GM18873 (cell line): ENCODE data around the gene SMAD7.
"Not testable (repeated sequence)": the region's sequence is repeated elsewhere in the genome, so short reads cannot be mapped to it uniquely, and the experiment has no call there.

Experiments
- ATAC-seq: cut with Tn5 transposase; IDR thresholded peaks from one replicate; pipeline ENCODE4 v1.9.1; 2021; ENCODE audit warnings: mild to moderate bottlenecking, moderate library complexity, moderate number of reproducible peaks; ENCODE audit not compliant: unreplicated experiment, low FRiP score

SMAD7 gene

GRCh38 chr18:48885924-48886400 lies 64.8 kb downstream of the SMAD7 start:
- ATAC-seq, result no peak

DNA sequence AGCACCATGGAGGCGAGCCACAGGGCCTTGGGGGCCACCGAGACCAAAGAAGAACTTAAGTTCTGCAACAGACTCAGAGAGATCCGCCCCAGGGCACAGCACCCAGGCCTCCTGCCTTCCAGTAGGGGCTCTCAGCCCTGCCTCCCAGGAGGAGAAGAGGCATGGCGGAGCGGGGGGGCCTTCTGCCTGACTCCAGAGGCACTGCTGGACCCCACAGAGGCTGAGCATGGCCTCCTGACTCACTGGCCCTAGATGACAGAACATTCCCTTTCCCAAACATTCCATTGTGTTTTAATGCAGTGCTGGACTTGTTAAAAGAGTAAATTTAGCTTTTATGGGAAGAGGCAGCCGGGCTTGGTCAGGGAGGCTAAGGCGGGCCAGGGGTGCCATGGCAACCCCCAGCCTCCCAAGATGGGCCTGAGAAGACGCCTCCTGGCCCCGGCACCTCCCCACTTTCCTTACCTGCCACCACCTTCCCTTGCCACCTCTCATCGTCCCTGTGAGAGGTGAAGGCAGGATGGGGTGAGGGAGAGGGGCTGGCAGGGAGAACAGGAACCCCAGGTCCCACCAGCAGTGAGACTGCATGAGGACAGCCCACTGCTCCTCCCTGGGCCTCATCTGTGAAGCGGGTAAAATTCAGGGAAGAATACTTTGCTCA lies 65.4 kb downstream of the SMAD7 start:
- no peak for ATAC-seq

DNA sequence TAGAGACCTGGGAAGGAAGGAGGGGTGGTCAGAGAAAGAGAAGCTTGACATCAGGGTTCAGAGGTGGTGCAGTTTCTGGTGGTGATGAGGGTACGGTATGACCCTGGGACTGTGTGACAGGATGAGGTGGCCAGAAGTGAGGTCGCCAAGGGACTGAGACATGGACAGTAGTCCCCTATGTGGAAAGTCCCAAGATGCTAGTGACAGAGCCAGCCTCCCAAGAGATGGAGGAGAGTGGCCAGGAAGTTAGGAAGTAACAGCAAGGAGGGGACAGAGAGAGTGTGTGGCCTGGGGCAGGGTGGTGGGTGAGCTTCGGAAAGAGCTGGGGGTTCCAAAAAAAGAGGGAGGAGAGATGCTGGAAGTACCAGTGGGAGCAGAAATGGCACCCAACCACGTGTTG lies 66.0 kb downstream of the SMAD7 start:
- no peak for ATAC-seq

- no peak for ATAC-seq
Observed at GRCh38 chr18:48884306-48884705, 66.5 kb downstream of the SMAD7 start.

DNA sequence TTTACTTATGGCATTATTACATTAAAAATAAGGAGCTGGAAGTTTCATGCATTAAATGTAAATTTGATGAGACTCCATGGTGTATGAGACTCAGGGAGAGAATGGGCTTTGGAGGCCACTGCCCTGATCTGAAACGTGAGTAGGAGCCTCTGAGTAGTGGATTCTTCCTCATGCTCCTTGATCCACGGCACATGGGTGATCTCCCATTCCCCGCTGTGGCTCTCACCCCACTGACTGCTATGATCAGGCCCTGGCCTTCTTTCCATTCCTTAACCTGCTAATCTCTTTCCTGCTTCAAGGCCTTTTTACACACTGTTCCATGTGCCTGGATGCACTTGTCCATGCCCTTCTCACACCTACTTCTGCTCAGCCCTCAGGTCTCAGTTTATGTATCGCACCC lies 68.4 kb downstream of the SMAD7 start:
- ATAC-seq, result no peak

DNA sequence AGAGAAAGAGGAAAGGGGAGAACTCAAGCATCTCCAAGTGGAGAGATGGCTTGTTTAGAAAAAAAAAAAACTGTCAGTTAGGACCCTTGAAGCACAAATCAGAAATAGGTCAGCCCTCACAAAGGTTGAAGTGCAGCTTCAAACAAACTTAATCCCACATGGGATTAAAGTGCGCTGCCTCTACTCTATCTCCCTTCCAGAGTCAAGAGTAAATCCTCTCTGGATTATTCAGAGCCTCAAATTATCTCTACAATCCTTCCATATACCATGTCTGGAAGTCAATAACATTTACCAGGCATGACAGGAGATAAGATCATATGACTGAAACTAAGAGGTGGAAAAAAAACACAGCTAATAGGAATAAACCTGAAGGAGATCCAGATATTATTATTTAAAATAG lies 69.8 kb downstream of the SMAD7 start:
- no peak for ATAC-seq

DNA sequence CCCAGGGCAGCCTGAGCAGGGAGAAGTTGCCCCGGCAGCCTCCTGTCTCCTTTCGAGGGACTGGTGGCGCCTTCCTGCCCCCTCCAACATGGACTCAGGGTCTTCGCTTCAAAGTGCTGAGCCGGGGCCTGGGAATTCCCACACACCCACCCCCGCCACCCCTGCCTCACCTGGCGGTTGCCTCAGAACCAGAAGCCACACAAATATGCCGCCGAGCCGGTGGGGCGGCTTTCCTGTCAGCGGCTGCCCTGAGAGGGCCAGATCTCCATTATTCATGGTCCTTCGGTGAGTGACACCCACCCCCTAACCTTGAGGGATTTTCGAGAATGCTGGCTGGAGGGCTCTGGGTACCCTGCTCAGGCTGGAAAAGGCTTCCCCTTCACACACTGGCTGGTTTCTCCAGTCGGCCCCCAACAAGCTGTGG lies 71.7 kb downstream of the SMAD7 start:
- no peak for ATAC-seq

GRCh38 chr18:48878471-48878870 lies 72.3 kb downstream of the SMAD7 start:
- no peak for ATAC-seq

GRCh38 chr18:48877941-48878340 lies 72.8 kb downstream of the SMAD7 start:
- ATAC-seq, result no peak

- no peak for ATAC-seq
Observed at GRCh38 chr18:48876590-48876989, 74.2 kb downstream of the SMAD7 start.

DNA sequence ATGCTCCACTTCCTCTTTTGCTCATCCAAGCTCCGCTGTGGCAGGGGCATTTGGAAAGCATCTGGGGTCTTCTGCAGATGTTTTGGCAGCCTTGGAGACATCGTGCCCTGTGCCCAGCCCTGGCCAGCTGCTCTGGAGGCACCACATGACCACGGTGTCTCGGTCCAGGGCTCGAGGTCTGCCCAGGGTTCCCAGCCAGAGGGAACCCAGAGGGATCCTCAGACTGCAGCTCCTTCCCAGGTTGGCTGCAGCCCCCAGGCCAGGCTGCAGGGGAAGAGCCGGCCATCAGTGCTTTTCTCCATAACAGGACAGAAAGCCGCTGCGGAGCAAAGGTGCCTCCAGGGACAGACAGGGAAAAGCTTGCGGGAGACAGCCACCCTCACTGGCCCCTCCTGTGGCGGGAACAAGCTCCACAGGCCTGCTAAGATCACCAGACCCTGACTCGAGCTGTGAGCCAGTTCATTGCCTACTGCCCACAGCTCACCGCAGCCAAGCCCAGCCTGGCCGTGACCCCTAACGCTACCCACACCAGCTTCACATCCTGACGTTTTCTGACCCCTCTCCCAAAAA lies 74.7 kb downstream of the SMAD7 start:
- ATAC-seq, result no peak

DNA sequence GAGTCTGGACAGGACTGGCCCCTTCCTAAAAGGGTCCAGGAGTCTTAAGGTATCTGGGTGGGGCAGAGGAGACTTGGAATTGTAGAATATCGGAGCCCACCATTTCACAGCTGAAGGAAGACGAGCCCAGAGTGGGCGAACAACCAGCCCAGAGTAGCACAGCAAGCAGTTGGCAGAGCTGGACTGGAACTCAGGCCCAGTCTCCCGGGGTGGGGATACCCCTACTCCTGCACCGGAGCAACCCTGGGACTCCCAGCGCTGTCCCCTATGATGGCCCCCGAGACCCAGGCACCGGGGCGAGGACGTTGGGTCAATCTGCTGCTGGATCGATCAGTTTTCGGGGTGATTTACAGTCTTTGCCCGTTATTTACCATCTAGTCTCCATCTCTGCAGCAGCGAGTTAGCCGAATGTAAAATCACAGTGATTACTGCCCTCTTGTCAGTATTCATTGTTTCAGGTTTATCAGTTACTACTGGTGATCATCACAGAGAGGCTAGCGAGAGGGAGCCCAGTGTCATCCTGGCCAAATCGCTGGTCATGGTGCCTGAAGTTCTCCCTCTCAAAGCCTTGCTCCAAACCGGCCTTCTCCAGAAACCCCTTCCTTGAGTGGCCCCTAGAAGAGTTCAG lies 75.3 kb downstream of the SMAD7 start:
- ATAC-seq, result no peak

- no peak for ATAC-seq
Observed at GRCh38 chr18:48874701-48875162, 76.0 kb downstream of the SMAD7 start.

GRCh38 chr18:48874233-48874632 lies 76.5 kb downstream of the SMAD7 start:
- ATAC-seq, result no peak

GRCh38 chr18:48872234-48873145 lies 78.3 kb downstream of the SMAD7 start:
- ATAC-seq, result no peak

DNA sequence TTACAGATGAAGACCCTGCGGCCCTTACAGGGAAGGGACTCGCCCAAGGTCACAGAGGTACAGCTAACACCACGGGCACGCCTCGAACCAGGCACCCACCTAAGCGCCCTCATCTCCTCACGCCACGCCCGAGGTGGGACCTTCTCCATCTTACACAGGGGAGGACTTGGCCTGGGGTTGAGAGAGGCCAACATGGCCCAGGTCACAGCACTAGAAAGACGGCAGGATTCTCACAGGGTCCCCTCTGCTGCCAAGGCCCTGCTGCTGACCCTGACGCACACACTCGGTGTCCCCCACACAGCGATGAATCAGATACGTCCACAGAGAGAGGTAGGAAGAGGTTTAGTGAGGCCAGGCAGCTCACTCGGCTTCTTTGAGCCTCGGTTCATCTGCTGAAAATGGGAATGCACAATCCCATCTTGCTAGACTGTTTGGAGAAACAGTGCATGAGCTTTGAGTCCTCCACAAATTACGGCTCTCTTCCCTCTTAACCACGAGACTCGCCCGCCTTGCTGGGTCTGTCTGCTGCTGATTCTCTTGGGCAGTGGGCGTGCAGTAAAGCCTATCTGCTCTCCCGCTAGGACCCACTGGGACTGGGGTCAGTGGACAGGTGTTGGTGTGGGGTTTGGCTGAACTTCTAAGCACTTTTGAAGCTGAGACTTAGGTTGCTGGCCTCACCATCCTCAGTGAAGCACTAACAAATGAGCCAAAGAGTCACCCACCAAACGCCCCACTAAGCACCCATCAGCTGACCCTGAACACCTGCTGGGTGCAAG lies 79.2 kb downstream of the SMAD7 start:
- no peak for ATAC-seq

DNA sequence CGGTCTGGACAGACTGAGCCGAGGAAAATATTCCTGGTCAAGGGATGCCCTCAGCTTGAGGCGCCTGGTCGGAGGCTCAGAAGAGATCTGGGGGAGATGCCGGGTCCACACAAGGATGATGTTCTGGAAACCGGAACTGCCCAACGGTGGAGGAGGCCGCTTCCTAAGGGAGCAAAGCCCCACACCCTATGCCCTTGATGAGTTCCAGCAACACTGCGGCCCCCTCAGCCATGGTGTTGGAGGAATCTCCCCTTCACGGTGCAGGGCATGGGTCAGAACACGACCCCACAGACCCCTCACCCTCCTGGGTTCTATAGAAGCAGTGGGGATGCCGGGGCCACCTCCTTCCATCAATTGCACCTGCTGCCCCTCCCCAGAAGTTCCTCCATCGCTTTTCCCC lies 79.8 kb downstream of the SMAD7 start:
- not testable (repeated sequence) for ATAC-seq
